HG03066 (cell line): ENCODE measurements around the gene ROS1.
A peak's percentile ranks its signal among the peaks of the same experiment; 100 is the strongest.
"Not testable (repeated sequence)": the region's sequence is repeated elsewhere in the genome, so short reads cannot be mapped to it uniquely, and the experiment has no call there.

Source experiments
- ATAC-seq: cut with Tn5 transposase; IDR thresholded peaks from one replicate; pipeline ENCODE4 v1.9.1; 2021; ENCODE audit warnings: low read depth; ENCODE audit not compliant: unreplicated experiment

ROS1 gene

DNA sequence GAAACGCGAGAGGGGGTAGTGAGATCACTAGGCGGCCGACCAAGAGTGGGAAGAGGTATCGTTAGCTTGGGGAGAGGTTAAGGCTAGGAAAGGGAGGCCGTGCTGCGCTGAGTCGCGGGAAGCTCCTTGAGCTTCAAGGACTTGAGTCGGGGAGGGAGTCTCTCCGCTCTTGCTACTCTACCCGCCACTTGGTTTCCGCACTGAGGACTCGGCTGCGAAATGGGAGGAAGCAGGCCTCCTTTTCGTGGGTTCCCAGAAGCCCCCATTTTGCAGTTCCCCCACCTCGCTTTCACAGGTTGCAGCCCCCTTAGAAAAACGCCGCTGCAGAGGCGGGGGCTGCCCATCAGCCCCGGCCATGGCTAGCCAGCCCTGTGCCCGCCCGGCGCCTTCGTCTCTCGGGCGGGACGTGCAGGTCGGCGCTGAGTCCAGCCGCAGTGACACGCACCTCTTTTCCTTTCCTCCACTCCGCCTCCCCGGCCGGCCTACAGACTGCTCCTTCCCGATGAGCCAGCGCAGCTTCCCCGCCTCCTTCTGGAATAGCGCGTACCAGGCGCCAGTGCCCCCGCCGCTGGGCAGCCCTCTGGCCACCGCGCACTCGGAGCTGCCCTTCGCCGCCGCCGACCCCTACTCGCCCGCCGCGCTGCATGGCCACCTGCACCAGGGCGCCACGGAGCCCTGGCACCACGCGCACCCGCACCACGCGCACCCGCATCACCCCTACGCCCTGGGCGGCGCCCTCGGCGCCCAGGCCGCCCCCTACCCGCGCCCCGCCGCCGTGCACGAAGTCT lies 155.5 kb downstream of the ROS1 start:
- ATAC-seq = no peak

DNA sequence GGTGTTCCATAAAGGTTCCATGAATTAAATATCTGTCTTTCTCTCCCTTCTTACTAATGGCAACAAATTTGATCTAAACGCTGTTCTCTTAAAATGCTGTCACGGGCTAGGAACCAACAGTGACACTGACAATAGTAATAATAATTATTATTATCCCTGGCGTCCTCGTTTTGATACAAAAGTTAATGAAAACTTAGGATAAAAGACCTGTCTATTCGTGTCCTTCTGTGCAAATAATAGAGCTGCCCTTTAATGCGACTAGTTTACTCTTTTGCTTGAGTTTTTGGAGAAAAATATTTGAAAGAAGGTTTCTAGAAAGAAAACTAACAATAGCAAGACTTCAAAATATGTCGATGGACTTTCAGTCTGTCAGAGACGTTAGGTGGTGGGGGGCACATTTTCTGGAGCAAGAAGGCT lies 156.1 kb downstream of the ROS1 start:
- ATAC-seq = no peak

DNA sequence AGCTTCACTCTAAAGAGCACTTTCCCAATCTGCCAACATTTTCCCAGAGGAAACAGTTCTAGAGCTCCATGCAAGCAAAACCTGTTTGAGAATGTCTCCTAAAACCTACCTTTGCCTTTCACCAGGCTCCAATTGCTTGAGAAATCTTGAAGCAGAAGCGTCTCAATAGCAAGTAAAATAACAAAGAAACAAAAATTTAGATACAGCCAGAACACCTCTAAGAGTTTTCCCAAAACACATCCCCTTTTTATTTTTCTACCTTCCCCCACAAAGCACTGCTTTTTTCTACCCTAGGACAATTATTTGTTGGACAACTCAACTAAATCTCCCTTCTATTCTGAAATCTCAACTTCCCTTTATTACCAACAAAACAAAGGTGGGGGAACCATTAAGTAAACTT lies 156.8 kb downstream of the ROS1 start:
- no peak for ATAC-seq

DNA sequence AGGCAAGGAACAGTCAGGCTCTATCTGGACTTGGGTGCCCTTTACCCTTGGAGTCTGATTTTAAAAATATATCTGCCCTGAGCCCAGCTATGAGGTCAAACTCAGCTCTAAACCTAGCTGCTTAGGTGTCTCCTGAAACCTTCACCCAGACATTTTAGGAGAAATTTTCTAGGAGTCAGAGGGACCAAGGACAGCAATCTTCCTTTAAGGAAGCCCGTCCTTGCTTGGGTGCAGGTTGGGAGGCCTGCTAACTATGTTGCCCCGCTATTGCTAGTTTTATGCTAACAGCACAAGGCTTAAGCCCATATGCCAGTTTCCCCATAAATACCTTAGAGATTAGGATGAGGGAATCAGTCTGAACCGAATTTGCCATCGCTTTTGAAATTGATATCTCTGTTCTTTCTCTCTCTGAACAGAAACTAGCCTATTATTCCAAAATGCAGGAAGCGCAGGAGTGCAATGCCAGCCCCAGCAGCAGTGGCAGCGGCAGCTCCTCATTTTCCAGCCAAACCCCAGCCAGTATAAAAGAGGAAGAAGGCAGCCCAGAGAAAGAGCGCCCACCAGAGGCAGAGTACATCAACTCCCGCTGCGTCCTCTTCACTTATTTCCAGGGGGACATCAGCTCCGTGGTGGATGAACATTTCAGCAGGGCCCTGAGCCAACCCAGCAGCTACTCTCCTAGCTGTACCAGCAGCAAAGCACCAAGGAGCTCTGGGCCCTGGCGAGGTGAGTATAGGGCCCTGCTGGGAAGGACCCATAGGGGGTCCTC lies 157.8 kb downstream of the ROS1 start:
- ATAC-seq = no peak

DNA sequence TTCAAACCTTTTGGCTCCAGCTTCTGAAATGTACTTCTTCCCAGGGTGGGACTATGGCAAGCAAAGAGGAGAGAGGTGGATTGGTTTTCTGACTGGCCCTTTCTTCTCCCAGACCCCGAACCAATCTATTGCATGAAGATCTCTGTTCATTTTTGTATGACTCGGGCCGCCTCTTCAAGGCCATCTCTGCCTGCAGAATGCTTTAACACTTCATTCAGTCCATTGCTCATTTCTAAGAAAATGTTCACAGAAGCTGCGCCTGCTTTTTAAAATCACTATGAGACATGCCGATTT lies 158.7 kb downstream of the ROS1 start:
- ATAC-seq = no peak

DNA sequence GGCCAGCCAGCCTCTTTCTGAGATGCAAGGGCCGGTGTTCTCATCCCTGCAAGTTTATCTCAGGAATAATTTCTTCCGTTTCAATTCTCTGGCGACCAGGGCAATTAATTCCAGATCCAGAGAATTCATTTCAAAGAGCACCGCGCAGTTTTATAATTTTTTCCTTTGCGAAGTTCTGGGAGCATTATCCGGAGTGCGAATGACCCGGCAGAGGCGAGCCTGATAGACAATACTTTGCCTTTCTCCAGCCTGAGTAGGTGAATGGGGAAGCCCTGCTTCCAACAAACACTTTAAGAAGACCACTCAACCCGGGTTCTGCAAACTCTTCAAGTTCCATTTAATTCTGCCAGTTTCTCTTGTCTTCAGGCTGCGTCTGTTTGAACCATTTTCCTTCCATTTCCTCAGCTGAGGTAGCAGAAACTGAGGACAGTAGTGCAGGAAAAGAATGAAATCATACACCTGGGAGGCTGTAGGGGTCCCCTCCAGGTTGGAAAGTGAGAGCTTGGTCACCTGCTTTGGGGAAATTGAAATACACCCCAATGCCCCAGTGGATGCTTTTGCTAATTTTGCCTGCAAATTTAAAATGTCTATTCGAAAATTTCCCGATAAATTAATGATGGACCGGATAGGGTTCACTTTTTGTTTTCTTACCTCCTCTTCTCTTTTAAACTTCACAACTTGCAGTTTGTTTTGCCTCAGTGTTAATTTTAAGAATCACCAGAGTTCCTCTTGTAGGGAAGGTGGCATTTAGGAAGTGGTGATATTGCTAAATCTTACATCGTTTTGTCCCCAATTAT lies 159.3 kb downstream of the ROS1 start:
- no peak for ATAC-seq

DNA sequence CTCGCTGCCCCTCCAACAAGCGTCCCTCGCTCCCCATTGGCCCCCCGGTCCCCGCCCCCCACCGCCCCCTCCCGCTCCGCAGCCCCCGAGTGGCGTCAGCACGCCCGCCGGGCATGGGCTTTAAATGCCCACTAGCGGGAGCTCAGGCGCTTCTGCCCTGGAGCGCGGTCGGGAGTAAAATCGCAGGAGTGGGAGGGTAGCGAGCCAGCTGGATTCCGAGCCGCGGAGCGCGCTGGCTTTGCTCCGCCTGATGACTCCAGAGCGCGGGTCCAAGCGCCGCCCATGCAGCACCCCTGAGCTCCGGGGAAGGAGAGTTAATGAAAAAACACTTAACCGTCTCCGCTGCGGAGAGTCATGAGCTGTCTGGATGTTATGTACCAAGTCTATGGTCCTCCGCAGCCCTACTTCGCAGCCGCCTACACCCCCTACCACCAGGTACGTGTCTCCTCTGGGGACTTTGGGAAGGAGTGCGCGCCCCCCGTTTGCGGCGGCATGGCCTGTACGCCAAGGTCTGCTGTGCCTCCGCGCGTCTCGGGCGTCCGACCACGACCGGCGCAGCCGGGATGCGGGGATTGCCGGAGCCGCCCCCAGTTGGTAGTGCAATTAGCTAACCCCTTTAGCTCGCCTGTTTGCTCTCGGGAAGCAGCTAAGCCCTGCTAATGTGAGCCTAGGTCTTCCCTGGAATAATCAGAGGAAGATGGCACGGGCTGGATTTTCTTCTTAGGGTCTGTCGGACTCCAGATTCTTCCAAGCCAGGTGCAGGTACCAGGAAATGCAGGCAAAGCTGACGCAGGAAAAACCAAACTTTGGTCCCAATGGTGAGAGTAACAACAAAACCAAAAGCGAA lies 160.1 kb downstream of the ROS1 start, which contains the start of gene VGLL2:
Gene VGLL2, plus strand, starts transcription at position 149 of the 847 bp plus-strand sequence. Its CDS starts 206 bp downstream, at position 355.
- ATAC-seq = no peak

DNA sequence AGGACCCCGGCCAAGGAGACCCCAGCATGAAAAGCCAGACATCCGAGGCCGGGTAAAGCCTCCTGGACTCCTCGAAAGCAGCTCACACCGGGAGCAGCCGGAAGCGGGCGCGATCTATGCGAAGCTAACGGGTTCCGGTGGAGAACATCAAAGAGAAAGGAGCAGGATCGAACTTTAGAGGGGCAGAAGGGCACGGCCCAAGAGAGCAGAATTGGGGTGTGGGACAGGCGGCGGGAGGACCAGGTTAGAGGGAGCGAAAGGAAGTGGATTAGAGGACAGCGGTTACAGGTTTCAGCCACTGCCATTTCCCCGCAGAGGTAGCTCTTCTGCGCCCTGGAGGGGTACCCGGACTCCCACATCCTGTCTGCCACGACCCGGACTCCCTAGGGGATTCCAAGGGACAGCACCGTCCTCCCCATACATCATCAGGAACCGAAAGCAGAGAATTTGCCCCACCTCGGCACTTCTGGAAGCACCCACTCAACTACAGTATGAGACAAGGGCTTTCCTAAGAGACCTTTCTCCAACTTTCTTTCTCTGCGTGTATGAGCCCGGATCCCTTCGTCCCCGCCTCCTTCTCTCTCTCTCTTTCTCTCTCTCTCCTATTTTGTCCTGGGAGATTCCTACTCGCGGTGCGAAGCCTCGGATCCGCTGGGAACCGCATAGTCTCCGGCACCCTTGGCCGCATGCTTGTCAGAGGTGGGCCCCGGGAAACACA lies 160.9 kb downstream of the ROS1 start:
- ATAC-seq = peak; percentile 47

DNA sequence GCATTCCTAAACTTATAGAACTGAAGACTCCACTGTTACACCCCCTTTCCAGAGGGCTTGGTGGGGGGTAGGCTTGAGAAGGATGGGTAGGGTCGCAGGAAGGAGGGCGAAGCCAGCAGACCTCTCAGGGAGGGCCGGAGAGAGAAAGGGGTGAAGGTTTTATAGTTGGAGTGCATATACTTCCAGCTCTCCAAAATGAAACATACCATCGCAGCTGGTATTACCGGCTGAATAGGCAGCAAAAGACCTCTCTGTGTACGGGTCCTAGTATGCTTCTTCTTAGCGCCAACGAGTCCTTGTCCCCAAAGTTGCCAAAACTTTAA lies 161.4 kb downstream of the ROS1 start:
- ATAC-seq = no peak

DNA sequence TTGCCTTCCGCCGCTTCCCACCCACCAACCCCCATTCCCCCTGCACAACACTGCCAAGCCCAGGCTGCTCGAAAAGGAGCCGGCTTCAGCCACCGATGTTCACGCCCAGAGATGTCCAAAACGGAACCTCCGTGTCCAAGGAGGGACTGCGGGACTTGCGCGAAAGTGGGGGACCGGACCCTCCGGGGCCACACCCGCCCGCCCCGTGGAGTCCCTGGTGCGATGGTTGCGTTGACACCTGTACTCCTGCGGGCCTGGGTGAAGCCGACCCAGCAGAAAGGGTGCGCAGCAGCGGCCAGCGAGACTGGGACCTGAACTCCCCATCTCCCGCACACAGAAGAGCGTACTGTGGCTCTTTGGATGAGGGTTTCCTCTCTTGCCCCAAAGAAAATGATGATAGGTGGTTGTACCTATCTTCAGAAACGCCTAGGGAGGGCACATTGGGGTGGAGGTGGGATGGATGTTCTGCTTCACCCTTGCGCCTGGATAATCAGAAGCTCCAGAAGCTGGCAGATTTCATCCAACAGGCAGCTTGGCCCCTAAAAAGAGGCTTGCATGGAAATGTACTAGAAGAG lies 162.3 kb downstream of the ROS1 start:
- ATAC-seq = no peak

DNA sequence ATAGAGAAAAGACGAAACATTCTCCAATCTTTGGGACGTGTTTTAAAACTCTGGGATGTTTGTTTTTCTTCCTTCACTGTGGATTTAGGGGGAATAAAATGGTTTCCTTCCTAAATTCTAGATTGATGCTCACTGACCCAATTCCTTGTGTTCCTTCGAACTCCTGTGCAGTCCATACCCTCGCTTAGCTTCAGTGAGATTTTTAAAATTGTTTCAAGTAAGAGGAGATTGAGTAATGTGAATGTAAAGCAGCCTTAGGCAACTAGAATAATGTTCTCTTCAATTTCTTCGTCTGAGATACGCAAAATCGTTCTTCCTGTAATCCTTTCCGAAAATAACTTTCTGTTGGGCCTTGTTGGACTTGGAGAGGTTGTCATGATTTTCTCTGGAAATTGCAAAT lies 162.9 kb downstream of the ROS1 start:
- ATAC-seq = no peak

DNA sequence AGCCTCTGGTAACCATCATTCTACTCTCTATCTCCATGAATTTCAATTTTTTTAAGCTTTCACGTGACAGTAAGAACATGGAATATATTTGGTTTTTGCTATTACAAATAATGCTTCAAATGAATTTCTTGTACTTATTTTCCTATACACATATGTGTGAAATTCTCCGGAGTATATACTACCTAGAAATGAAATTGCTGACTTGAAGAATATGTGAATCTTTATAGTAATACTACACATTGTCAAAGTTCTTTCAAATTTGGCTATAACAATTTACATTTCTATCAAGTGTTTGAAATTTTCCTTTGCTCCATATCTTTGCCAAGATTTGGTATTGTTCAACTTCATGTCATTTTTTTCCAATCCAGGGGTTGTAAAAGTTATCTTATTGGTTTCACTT lies 172.0 kb downstream of the ROS1 start:
- ATAC-seq = no peak

DNA sequence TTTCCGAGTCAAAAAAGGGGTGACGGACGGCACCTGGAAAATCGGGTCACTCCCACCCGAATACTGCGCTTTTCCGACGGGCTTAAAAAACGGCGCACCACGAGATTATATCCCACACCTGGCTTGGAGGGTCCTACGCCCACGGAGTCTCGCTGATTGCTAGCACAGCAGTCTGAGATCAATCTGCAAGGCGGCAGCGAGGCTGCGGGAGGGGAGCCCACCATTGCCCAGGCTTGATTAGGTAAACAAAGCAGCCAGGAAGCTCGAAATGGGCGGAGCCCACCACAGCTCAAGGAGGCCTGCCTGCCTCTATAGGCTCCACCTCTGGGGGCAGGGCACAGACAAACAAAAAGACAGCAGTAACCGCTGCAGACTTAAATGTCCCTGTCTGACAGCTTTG lies 180.8 kb downstream of the ROS1 start:
- ATAC-seq = not testable (repeated sequence)

DNA sequence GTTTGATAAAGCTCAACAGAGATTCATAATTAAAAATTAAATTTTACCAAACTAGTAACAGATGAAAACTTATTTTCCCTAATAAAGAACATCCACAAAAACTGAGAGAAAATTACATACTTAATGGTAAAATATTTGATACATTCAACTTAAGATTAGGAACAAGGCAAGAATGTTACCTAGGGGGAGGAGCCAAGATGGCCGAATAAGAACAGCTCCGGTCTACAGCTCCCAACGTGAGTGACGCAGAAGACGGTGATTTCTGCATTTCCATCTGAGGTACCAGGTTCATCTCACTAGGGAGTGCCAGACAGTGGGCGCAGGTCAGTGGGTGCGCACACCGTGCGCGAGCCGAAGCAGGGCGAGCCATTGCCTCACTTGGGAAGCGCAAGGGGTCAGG lies 181.2 kb downstream of the ROS1 start:
- ATAC-seq = not testable (repeated sequence)
